Kasumi-1 (cell line): ENCODE data around the gene RPRD1A.
"Not testable (repeated sequence)": the region's sequence is repeated elsewhere in the genome, so short reads cannot be mapped to it uniquely, and the experiment has no call there.

Experiments
- DNase-seq, 2 experiments: peaks; one replicate each; lab custom pipeline; 2025; lab: John Stamatoyannopoulos, UW

Gene RPRD1A, protein sequence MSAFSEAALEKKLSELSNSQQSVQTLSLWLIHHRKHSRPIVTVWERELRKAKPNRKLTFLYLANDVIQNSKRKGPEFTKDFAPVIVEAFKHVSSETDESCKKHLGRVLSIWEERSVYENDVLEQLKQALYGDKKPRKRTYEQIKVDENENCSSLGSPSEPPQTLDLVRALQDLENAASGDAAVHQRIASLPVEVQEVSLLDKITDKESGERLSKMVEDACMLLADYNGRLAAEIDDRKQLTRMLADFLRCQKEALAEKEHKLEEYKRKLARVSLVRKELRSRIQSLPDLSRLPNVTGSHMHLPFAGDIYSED

GRCh38 chr18:36067055-36067957 is at the start of gene RPRD1A:
Gene RPRD1A, minus strand, starts transcription at chr18:36067559. Its CDS starts 155 bp downstream, at chr18:36067404.
- peak; percentile 93 to 95 for DNase-seq

DNA sequence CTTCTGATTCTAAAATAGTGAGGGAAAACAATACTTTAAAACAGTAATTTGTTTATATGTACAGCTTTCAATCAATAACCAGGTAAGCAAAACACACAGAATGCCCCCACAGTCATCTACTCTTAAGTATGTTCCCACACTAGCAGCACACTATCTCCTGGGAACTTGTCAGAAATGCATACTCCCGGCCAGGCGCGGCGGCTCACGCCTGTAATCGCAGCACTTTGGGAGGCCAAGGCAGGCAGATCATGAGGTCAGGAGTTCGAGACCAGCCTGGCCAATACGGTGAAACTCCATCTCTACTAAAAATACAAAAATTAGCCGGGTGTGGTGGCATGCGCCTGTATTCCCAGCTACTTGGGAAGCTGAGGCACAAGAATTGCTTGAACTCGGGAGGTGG is 49.4 kb upstream of the RPRD1A start:
- not testable (repeated sequence) for DNase-seq

- DNase-seq, result no peak
These were observed 47.4 kb upstream of the RPRD1A start for GRCh38 chr18:36114738-36115137.

DNA sequence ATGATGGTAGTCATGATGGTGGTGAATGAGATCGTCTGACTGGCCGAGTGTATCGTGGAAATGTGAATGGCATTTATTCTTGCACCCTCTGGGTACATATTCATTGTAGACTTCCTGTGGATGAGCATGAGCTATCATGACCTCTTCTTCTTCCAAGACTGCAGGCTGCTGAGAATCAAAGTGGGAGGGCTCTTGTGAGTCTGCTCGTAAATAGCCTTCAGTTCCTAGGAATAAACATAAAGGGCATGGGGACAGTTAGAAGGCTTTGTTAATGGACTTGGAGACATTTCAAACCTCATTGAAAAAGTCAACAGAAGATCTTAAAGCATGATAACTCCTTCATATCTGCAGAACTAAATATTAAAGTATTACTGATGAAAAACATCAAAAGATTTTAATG is 46.9 kb upstream of the RPRD1A start:
- no peak for DNase-seq

DNA sequence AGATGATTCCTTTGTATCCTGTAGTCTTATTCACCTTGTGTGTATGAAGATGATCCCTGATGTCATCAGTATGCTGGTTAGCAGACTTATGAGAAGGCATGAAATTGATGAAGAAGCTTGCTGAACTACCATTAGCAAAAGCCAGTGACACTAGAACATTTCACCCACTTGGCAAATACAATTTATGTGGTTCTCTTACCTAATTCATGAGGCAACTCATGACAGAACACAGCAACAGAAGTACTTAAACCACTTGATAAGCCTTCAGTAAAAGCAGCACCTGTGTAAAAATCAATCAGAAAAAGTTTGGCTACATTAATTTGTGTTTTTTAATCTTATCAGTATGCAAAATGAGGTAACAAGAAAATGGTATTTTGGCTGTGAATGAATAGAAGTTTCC is 44.9 kb upstream of the RPRD1A start:
- DNase-seq, result no peak

DNA sequence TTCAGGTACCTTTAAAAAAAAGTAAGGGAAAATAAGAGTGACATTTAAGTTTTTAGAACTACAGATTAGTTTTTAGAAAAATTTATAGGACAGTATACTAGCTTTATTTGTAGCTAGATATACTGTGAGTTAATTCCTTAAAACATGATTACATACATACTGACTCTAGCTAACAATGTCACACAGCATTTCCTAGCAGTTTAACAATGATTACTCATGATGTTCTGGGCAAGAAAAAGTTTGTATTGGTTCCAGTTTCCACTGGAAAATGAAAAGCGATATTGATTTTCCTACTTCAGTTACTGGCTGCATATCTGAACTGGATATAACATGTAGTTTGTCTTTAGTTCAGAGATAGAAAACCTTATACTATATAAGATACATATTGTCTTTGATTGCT is 42.4 kb upstream of the RPRD1A start:
- DNase-seq, result no peak

DNA sequence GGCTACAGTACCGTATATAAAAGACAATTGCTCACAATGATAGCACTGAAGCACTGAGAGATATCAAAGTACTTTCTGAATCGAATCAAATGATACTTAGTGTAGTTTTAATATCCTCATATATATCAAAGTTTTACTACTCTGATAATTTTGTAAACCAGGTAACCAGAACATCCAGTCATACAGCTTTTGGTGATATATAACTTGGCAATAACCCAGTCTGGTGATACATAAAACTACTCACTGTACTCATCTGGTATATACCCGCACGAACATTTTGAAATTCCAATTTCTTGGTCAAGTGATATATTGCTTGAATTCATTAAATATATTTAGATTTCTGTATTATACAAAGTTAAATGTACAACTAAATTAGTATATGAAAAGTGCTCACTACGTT is 41.2 kb upstream of the RPRD1A start:
- no peak for DNase-seq

DNA sequence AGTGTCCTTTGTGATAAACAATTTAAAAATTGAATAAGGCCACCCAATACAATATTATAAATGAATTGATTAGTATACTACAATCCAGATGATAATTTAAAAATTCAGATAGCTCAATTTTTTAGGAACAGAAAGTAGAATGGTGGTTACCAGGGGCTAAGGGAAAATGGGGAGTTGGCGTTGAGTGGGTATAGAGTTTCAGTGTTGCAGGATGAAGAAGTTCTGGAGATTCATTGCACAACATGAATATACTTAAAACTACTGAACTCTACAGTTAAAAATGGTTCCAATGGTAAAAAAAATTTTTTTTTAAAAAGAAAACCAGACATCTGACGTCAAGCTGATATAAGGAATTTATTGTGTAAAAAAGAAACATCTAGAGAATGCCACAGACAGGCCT is 40.8 kb upstream of the RPRD1A start:
- no peak for DNase-seq

GRCh38 chr18:36107477-36107876 is 40.1 kb upstream of the RPRD1A start:
- no peak for DNase-seq

DNA sequence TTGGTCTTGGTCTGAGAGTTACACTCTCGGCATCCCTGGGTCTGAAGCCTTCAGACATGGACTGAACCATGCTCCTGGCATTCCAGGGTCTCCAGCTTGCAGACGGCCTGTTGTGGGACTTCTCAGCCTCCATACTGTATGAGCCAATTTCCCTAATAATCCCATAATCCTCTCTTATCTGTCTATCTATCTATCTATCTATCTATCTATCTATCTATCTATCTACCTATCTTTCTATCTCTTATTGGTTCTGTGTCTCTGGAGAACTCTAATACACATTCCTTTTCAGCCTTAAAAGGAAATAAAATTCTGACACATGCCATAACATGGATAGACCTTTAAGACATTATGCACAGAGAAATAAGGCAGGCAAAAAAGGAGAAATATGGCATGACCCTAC is 37.4 kb upstream of the RPRD1A start:
- no peak for DNase-seq

DNA sequence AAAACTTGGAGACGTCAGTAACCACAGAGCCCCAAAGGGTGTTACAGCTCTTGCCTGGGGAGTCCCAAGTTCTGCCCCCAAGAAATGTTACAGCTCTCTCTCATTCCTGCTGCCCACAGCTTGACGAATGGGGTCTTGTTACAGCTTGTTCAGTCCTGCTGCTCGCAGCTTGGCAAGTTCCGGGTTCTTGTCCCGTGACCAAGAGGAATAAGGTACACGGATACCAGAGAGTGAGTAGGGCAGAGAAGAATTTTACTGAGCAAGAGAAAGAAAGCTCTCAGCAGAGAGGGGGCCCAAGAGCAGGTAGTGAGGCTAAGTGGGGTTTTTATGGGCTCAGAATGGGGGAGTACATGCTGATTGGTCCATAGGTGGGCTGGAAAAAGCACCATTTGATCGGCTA is 34.6 kb upstream of the RPRD1A start:
- DNase-seq, result no peak

DNA sequence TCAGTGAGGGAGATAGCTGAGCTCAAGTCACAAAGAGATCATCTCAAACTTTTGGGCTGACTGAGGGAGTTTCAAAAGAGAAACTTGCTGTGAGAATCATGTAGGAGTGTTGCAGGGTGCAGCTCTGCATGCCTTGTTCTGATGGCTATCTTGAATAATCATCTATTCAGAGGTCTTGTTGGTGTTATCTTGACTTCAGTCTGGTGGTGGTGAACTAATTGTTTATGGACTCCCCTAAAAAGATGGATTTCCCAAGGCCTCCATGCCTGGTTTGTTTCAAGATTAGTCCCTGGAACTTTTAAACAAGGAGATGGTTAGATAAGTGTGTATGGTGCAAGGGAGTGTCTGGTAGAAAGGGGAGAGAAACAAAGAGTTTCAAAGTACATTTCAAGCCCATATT is 32.0 kb upstream of the RPRD1A start:
- DNase-seq, result no peak

DNA sequence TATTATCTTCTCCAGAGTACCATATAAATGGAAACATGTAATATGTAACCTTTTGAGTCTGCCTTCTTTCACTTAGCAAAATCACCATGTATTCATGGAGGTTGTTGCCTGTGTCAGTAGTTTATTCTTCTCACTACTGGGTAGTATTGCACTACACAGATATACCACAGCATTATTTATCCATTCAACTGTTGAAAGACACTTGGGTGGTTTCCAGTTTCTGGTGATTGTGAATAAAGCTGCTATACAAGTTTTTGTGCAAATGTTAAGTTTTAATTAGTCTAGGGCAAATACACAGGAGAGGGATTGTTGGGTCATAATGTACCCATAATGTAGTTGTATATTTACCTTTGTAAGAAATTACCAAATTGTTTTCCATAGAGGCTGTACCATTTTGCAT is 29.6 kb upstream of the RPRD1A start:
- no peak for DNase-seq

DNA sequence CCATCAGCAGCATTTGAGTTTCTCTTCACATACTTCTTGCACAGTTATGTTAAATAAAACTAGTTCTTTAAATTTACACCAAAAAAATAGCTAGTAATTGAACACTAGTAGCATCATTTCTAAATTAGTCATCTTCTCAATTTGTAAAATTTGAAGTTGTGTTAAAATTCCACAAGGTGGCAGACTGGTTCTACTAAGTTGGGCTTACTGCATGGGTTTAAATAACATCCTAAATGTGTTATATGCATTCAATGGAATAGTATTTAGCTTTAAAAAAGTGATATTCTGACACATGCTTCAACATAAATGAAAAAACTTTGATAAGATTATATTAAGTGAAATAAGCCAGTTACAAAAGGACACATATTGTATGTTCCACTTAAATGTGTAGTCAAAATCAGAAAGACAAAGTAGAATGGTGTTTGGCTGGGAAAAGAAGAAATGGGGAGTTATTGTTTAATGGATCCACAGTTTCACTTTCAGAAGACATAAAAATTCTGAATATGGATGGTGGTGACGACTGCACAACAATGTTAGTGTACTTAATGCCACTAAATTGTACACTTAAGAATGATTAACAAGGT is 28.7 kb upstream of the RPRD1A start:
- peak; percentile 71 to 88 for DNase-seq

DNA sequence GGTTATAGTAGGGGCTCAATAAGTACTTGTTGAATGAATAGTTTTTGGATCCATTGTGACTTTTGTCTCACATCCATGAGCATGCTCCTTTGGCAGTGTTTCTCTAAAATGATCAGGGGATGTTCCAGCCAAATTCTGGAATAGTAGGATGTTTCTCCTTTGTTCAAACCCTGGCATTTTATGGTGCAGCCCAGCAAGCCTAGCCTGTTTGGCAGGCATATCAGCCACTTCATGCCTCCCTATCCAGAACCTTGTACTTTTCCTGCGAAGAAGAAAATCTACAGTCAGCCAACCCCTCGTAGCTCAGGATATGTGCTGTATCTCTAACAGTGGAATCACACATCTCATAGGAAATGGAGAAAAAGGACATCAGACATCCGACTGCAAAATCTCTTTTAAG is 27.1 kb upstream of the RPRD1A start:
- no peak for DNase-seq

DNA sequence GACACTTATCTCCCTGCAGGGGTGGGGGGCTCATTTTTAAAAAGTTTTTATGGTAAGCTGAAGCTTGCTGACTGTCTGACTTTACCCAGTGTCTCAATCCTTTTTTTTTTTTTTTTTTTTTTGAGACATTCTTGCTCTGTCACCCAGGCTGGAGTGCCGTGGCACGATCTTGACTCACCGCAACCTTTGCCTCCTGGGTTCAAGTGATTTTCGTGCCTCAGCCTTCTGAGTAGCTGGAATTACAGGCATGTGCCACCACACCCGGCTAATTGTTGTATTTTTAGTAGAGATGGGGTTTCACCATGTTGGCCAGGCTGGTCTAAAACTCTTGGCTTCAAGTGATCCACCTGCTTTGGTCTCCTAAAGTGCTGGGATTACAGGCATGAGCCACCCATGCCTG is 24.8 kb upstream of the RPRD1A start:
- DNase-seq, result not testable (repeated sequence)

DNA sequence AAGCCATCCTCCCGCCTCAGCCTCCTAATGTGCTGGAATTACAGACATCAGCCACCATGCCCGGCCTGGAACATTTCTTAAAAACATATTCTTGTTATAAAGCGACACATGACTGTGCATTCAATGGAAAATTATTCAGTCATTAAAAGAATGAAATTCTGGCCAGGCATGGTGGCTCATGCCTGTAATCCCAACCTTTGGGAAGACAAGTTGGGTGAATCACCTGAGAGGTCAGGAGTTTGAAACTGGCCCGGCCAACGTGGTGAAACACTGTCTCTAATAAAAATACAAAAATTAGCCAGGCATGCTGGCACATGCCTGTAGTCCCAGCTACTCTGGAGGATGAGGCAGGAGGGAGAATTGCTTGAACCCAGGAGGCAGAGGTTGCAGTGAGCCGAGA is 21.6 kb upstream of the RPRD1A start:
- DNase-seq, result no peak

DNA sequence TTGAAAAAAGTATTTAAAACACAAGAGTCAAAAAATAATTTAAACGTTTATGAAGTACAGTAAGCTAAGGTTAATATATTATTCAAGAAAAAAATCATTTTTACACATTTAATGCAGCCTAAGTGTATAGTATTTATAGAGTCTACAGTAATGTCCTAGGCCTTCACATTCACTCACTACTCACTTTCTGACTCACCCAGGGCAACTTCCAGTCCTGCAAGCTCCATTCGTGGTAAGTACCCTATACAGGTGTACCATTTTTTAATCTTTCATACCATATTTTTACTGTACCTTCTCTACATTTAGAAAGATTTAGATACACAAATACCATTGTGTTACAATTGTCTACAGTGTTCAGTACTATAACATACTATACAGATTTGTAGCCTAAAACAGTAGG is 20.9 kb upstream of the RPRD1A start:
- no peak for DNase-seq

DNA sequence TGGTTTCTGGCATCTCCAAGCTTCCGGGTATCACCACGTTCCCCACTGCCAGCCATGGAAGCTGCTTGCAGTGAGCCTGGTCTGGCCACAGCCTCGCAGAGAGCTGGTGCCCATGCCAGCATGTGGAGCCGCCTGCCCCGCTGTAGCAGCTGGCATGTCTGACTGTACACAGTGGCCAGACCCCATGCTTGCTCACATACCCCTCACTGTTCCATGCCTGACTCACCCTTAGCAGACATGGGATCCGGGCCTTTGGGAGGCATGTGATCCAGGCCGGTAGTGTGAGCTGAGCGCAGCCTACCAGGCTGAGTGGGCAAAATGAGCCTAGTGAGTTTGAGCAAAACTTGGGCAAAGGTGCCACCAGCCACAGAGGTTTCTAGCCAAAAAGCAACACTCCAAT is 18.8 kb upstream of the RPRD1A start:
- no peak for DNase-seq

GRCh38 chr18:36085195-36085594 is 17.8 kb upstream of the RPRD1A start:
- DNase-seq, result no peak

DNA sequence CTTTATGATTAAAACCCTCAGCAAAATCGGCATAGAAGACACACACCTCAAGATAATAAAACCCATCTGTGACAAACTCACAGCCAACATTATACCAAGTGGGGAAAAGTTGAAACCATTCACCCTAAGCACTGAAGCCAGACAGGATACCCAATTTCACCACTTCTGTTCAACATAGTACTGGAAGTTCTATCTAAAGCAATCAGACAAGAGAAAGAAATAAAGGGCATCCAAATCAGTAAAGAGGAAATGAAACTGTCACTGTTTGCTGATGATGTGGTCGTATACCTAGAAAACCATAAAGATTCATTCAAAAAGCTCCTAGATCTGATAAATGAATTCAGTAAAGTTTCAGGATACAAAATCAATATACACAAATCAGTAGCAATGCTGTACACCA is 16.4 kb upstream of the RPRD1A start:
- no peak for DNase-seq

DNA sequence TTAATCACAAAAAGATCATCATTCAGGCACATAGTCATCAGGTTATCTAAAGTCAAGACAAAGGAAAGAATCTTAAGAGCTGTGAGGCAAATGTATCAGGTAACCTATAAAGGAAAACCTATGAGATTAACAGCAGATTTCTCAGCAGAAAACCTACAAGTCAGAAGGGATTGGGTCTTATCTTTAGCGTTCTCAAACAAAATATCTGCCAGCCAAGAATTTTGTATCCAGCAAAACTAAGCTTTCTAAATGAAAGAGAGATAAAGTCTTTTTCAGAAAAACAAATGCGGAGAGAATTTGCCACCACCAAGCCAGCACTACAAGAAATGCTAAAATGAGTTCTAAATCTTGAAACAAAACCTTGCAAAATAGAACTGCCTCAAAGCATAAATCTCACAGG is 13.8 kb upstream of the RPRD1A start:
- not testable (repeated sequence) for DNase-seq
